Right renal pelvis (tissue), 4 donors: ENCODE measurements around the gene EXOC4. TPM values are rescaled to one million over a fixed set of nuclear protein-coding genes. Genes with fewer than 3 reads are reported as not detected.
"Not testable (repeated sequence)": the region's sequence is repeated elsewhere in the genome, so short reads cannot be mapped to it uniquely, and the experiment has no call there.

ENCODE experiments used
- DNase-seq, 4 donors: peaks; one replicate each; pipeline ENCODE4 v3.0.0-alpha.2; 2013; ENCODE audit warnings: low read depth in 4 of 4, low spot score in 3 of 4, missing footprints in 1 of 4
- polyA plus RNA-seq, 4 donors: library from polyadenylated mRNA; unstranded; fragments of 120-200 nt; gene quantifications; one replicate each; pipeline ENCODE4 v1.2.1, GENCODE V29; 2013; ENCODE audit not compliant: insufficient read length in 4 of 4

EXOC4 gene
- polyA plus RNA-seq, 4 donors = 66.9 to 71.9 (median 69.9) TPM

DNA sequence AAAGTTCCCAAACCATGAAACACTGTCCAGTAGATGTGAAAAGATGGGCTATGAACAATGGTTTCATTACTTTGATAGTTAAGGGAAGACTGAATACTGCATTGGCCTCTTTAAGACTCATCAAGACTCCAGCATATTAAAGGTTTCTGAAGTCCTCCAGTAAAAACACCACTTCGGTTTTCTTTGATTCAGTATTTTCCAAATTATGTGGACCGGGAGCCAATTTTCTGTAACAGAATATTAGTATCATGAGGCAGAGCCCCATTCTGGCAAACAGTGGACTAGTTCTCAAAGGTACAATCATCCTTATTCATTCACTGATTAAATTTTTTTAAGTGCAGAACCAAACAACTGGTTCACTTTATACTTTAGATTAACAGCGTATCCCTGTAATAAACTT is 633.2 kb downstream of the EXOC4 start:
- DNase-seq = no peak

DNA sequence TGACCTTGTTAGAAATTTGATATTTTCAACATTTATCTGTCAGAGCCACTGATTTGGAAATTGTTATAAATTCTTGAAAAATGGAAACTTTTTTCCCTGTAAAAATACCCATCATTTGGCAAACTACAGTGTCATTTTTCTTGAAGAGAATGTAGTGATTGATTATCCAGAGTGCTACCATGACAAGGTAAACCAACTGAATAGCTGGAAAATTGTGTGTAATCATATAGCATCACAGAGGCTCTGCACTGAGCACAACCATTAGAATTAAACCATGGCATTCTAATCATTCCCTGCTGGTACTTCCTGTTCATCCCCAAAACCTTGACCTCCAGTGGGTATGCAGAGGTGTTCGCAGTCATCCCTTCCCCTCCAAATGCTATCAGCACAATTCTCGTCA is 633.9 kb downstream of the EXOC4 start:
- no peak for DNase-seq

DNA sequence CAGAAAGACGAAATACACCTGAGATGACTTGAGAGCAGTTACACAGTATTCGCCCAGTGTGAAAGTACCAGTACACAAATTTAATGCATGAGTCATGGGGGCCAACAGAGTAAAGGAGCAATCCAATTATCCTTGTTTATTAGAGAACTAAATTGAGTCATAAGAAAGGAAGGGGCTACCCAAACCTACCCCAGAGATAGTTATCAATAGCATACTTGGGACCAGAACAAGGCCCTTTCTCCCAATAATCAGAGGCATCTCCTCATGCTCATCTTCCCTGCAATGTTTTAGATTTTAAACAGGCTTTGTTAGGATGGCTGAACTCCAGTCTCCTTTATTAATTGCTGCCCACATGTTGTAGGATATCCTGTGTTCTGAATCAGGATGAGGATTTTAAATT is 634.6 kb downstream of the EXOC4 start:
- DNase-seq = no peak

DNA sequence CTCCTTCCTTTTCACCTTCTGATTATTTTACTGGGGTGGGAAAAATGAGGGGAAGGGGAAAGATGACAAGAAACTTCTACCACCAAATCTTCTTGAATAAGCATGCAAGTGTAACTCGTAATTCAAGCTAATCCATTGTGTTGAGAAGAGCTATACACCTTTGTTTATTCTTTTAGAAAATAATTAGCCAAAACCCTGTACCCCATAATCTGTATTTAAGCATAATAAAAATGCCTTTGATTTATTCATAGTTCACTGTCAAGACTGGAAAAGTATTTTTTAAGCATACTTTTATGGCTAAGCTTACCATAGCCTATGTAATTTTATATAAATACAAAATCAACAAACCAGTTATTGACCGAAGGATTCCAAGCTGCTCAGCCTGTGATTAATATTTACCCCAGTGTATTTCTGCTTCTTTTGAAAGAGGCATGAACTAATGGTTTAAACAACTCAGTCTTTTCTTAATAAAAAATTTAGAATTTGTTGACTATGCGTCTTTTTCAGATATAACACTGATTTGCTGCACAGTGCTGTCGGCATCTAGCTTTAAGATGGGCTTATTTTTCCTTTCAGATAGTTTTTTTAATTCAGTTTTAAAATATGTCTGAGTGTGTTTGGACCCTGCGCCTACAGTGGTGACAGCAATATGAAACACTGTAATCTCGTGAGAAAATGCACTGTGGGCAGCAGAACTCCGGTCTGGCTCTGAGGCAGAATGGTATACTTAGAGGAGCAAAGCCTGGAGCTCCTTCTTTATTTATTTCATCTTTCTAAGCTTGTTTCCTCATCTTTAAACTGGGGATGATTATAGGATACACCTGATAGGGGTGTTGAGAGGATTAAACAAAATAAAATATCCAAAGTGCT is 635.4 kb downstream of the EXOC4 start:
- no peak for DNase-seq

DNA sequence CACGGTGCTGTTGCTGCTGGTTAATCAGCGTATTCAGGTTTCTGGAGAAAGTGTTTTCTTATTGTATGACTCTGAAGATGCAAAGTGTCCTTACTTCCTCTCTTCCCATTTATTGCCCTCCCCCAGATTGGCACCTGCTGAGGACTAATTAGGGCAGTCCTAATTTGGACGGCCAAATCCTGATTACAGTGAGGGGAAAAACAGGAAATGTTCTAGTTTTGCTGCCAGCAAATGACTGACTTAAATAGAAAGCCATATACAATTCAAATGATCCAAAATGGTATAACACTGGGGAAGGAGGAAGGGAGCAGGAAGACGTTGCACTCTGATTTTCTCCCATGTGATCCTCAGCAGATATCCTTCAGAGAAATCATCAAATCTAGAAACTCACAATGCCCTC is 651.9 kb downstream of the EXOC4 start:
- no peak for DNase-seq

DNA sequence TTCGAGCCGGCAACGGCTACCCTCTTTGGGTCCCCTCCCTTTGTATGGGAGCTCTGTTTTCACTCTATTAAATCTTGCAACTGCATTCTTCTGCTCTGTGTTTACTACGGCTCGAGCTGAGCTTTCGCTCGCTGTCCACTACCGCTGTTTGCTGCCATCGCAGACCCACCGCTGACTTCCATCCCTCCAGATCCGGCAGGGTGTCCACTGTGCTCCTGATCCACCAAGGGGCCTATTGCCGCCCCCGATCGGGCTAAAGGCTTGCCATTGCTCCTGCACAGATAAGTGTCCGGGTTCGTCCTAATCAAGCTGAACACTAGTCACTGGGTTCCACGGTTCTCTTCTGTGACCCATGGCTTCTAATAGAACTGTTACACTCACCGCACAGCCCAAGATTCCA is 653.7 kb downstream of the EXOC4 start:
- DNase-seq = not testable (repeated sequence)

DNA sequence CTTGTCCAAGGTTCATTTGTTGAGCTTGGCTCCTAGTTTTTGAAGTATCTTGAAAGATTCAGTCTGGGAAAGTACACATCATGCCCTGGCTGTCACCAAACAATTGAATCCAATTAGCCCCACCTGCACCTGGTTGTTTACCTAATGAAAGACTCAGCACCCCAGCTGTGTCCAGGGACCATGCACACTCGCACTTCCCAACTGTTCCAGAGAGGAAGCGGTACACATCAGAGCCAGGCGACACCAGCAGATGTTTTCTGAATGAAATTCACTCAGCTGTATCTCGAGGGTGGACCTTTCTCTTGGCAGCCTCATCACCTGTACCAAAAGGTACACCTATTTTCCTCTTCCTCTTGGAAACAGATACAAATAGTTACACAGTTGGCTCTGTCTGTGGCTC is 657.9 kb downstream of the EXOC4 start:
- DNase-seq = no peak

DNA sequence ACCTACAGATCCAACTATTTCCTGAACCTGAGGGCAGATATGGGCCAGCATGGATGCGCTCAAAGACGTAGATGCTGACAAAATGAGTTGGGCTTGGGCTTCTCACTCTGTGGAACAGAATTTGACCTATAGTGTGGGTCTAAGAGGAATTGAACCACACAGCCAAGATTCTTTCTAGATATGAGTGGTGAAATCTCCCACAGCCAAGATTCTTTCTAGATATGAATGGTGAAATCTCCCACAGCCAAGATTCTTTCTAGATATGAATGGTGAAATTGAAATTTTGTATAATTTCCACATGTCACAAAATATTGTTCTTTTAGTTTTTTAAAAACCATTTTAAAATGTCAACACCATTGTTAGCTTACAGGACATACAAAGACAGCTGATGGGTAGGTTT is 658.8 kb downstream of the EXOC4 start:
- DNase-seq = no peak

DNA sequence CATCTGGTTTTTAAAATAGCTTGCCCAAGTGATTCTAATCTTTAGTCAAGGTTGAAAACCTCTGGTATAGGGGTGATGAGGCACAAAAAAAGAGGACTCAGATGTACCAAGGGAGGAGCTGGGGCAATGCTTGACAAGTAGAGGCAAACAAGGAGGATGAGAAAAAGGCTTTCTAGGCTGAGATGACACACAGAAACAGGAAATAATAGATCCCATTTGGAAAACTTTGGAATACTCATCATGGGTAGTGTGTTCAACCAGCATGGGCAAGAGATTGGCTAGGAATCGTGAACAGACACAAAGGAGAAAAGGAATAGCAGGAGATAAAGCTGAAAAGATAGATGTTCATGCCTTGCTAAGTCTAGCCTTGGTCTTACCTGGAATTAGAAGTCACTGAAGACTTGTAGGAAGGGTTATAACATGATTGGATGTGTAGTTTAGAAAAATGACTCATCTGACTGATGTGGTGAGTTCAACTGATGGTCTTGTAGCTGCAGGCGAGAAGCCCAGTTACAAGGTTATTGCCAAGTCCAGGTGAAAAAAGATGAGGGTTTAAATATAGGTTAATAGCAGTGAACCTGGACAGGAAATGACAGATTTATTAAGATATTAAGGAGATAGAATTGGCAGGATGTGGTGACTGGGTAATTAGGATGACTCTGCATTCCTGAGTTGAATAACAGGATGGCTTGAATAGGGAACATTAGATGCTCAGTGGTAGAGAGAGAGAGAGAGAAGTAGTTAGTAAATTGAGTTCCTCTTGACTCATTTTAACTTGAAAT is 660.2 kb downstream of the EXOC4 start:
- DNase-seq = no peak

DNA sequence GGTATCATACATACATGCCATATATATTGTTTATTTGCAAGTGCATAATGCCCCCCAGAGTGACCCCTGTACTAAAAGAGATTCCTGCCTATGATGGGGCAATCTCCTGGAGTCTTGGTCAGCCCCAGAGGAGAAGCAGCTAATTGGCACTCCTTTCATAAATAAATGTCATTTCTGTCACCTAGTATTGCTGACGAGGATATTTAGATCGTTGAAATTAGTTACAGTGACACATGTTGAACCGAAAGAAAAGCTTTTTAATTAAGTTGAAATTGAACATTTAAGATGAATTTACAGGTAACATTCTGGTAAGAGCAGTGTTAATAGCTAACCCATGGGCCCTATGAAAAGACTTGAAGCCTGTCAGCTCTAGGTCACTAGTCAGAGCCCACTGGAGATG is 663.7 kb downstream of the EXOC4 start:
- no peak for DNase-seq

DNA sequence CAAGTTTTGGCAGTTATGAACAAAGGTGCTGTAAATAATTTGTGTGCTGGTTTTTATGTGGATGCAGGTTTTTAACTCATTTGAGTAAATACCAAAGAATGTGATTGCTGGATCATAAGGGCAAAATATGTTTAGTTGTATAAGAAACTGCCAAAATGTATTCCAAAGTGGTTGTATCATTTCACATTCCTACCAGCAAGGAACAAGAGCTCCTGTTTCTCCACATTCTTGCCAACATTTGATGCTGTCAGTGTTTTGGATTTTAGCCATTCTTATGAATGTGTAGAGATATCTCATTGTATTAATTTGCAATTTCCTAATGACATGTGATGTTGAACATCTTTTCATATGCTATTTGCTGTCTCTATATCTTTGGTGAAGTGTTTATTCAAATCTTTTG is 666.9 kb downstream of the EXOC4 start:
- DNase-seq = no peak

DNA sequence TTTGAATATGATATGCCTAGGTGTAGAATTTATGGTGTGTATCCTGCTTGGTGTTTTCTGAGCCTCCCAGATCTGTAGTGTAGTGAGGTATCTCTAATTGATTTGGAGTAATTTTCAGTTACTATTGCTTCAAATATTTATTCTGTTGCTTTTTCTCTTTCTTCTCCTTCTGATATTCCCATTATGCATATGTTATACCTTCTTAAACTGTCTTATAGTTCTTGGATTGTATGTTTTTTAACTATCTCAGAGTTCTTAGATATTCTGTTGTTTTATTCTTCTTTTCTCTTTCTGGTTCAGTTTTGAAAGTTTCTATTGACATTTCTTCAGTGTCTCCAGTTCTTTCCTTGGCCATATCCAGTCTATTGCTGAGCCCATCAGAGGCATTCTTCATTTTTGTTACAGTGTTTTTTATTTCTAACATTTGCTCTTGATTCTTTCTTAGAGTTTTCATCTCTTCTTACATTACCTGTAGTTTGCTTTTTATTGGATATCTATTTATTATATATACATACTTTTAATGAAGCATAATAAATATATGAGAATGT is 668.8 kb downstream of the EXOC4 start:
- no peak for DNase-seq

DNA sequence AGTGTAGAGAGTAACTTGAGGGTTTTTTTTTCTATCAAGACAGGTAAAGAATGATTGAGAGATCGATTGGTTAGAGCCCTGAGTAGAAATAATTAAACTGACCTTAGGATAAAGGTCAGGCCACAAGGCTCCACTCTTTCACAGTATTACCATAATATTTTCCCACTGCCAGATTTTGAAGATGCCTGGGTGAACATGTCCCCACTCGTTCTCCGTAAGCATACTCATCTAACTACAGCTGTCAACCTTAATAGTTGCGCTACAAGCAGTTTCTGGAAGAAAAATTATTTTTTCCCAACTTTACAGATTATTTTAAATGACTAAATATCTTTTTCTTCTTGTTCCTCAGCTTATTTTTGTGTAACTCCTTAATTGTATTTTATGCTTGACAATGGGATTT is 671.1 kb downstream of the EXOC4 start:
- DNase-seq = no peak

DNA sequence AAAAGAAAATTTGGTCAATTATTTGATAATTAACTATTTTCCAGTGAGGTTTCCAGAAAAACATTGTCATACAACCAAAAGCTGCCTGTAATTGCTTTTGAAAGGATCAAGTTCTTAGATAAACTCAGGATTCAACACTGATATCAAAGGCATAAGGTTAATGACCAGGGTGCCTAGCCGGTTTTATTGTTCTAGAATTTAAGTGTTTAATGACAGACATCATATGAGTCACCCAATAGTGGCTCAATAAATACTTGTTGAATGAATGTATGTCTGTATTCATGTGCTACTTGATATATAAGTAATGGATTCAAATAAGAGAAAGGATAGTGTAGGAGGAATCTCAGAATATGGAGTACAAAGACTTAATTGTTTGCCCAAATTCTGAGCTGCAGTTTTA is 678.2 kb downstream of the EXOC4 start:
- no peak for DNase-seq

DNA sequence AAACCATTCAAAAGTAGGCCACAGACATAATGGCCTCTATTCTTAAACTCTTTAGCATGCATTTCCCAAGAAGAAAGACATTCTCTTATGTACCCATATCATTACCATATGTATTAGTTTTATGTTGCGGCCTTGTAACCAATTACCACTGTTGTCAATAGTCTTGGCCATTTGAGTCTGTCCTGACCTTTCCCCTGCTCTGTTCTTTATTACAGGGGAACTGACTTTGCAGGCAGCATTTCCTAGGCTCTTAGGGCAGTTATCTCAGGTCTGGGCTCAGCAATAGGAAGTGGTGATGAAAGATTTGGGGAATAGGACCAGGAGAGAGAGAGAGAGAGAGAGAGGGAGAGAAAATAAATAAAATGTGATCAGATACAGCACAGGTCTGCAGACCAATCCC is 679.7 kb downstream of the EXOC4 start:
- no peak for DNase-seq

DNA sequence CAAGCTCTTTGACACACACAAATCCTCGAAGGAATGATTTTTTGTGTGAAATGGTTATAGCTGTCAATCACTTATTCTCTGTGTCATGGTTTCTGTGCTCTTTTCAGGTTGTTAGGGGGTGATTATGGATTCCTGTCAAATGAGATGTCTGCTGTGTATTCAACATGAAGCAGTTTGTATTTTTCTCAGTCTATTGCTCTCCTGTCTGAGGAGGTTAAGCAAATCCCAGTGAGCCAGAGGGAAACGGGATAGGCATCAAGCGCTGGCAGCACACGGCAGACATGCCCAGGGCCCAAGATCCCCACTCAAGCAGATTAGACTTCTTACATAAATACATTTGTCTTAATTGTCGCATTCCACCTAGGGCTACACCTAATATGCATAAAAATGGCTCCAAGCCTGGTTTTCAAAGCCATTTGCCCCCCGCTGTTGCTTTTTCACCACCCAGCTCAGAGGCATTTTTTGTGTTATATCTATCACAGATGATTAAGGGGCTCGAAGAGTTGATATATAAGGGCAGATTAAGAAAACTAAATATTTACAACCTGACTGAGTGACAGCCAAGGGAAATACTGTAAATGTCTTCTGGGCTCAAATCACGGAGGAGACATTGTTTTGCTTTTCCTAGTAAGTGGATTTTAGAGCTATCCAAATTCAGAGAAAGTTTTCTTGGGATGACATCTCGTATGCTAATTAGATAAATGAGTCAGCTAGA is 681.5 kb downstream of the EXOC4 start:
- no peak for DNase-seq

DNA sequence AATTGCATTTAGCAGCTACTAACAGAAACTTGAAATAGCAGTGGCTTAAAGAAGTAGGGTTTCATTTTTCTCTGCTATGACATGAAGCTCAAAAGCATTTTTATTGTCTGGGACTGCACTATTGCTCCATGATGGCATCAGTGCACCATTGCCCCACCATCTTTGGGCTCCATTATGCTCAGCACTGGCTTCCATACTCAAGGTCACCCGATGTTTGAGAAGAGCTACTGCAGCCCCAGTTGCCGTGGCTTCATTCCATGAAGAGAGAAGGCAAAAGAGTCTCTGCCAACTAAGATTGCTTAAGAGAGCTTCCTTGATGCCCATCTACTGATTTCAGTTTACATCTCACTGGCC is 682.1 kb downstream of the EXOC4 start:
- no peak for DNase-seq

DNA sequence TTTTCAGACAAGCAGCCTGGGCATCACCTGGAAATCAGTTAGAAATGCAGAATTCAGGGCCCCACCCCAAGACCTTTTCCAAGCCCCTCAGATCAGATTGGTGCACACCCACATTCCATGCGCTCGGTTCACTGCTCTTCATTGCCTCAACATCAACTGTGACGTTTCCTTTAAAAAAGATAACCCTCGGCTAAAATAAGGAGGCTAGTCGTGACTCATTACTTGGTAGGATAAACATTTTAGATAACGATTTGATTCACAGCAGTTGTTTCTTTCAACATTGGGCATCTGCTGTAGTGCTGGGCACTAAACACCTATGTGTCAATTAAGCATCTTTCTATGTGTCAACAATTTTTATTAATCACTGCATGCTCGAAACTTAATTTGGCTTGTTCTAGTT is 683.2 kb downstream of the EXOC4 start:
- DNase-seq = no peak

DNA sequence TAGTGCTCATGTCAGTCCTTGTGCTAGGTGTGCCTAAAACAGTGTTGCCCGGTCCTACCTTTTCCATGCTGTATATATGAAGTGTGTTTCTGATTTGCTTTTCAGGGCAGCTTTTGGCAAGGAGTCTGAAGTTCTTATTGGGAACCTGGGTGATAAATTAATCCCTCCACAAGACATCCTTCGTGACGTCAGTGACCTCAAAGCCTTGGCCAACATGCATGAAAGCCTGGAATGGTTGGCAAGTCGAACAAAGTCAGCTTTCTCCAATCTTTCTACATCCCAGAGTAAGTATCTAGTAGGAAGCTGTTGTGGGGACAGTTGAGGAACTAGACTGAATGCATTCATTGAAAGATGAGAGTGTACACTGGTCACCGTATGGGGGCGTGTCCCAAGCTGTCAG is 684.9 kb downstream of the EXOC4 start:
- DNase-seq = no peak

DNA sequence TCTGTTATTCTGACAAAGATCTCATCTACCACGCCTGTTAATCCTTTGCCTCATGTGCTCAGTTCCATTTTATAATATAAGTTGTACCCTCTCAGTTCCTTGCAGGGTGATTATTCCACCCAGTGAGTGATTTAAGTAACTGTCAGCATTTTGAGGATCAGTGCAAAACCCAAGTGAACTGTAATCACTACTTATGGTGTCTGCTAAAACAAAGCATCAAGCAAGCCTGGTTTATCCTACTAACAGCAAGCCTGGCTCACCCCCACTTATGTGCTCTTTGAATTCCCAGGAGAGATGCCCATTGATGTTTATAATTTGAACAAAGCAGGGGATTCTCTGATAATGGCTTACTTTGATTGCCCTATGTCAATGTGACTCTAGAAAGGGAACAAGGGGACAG is 687.5 kb downstream of the EXOC4 start:
- DNase-seq = no peak

DNA sequence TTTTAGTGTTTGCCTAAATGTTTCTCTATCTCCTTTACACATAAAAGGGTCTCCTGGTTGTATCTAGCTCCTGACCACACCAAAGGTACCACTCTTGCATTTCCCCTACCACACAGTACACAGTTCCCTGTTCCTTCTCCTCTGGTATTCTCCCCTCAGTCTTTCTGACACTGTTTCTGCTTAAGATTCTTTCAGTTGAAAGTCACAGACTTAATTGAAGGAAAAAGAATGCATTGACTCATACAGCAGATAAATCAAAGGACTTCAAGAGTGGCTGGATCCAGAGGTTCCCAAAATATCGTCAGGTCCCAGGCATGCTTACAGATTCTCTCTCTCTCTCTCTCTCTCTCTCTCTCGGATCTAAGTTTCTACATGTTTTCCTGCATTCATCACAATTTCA is 688.6 kb downstream of the EXOC4 start:
- DNase-seq = no peak
